HepG2 (cell line): ENCODE data around the gene HSPA1A. TPM values are rescaled to one million over a fixed set of nuclear protein-coding genes. Genes with fewer than 3 reads are reported as not detected.

Experiments used
- ARNTL ChIP-seq: sonication (generic); formaldehyde crosslinking; IDR thresholded peaks from 2 replicates; pipeline ENCODE4 v1.4.0; 2020; ENCODE audit warnings: mild to moderate bottlenecking, missing genetic modification reagents
- FOXO1 ChIP-seq: sonication (generic); formaldehyde crosslinking; IDR thresholded peaks from 2 replicates; pipeline ENCODE4 v1.4.0; 2020; ENCODE audit warnings: missing genetic modification reagents
- GLI4 ChIP-seq: sonication (generic); formaldehyde crosslinking; IDR thresholded peaks from 2 replicates; pipeline ENCODE4 v1.5.1; 2020; ENCODE audit warnings: missing genetic modification reagents, mild to moderate bottlenecking, moderate library complexity, borderline replicate concordance
- KLF6 ChIP-seq: IDR thresholded peaks from 2 replicates; pipeline ENCODE4 v1.8.0; 2016; ENCODE audit warnings: missing biosample characterization, missing genetic modification reagents
- POLR2AphosphoS2 ChIP-seq: IDR thresholded peaks from 2 replicates; pipeline ENCODE4 v1.6.1; 2011; ENCODE audit warnings: low read depth, low read length, improper control_type of control experiment
- RBAK ChIP-seq: sonication (generic); formaldehyde crosslinking; IDR thresholded peaks from 2 replicates; pipeline ENCODE4 v1.5.1; 2020; ENCODE audit warnings: mild to moderate bottlenecking, missing genetic modification reagents
- SETDB1 ChIP-seq: sonication (generic); formaldehyde crosslinking; IDR thresholded peaks from 2 replicates; pipeline ENCODE4 v1.5.1; 2020; ENCODE audit warnings: missing genetic modification reagents, mild to moderate bottlenecking, borderline replicate concordance
- SMYD3 ChIP-seq: sonication (generic); formaldehyde crosslinking; IDR thresholded peaks from 2 replicates; pipeline ENCODE4 v1.8.1; 2023; ENCODE audit warnings: mild to moderate bottlenecking, missing genetic modification reagents
- SNAI1 ChIP-seq: sonication (generic); formaldehyde crosslinking; IDR thresholded peaks from 2 replicates; pipeline ENCODE4 v1.5.0; 2020; ENCODE audit warnings: mild to moderate bottlenecking, missing genetic modification reagents, borderline replicate concordance
- STAG1 ChIP-seq: sonication (generic); formaldehyde crosslinking; IDR thresholded peaks from 2 replicates; pipeline ENCODE4 v1.4.0; 2020; ENCODE audit warnings: missing genetic modification reagents
- ZNF121 ChIP-seq: sonication (generic); formaldehyde crosslinking; IDR thresholded peaks from 2 replicates; pipeline ENCODE4 v1.5.0; 2020; ENCODE audit warnings: mild to moderate bottlenecking, missing genetic modification reagents
- ZNF234 ChIP-seq: sonication (generic); formaldehyde crosslinking; conservative IDR thresholded peaks from 2 replicates; pipeline ENCODE4 v1.5.1; 2020; ENCODE audit warnings: mild to moderate bottlenecking, missing genetic modification reagents
- ZNF317 ChIP-seq: sonication (generic); formaldehyde crosslinking; IDR thresholded peaks from 2 replicates; pipeline ENCODE4 v1.5.0; 2020; ENCODE audit warnings: mild to moderate bottlenecking, missing genetic modification reagents
- ZNF550 ChIP-seq: sonication (generic); formaldehyde crosslinking; IDR thresholded peaks from 2 replicates; pipeline ENCODE4 v1.4.0; 2020; ENCODE audit warnings: mild to moderate bottlenecking, missing genetic modification reagents, borderline replicate concordance
- polyA plus RNA-seq, 8 experiments: library from polyadenylated mRNA; depleted of rRNA in 3 of 8; stranded (reverse) in 7 of 8; unstranded in 1 of 8; fragments of >200 nt; fragmentation: Illumina TruSeq in 4 of 8; extraction: Trizol in 4 of 8; gene quantifications; 2 replicates each; pipeline versions ENCODE4 v1.2.1 to v1.2.3, GENCODE V29; 2011 to 2016; ENCODE audit warnings: low read depth in 4 of 8, missing spikeins in 1 of 8, mixed read lengths in 1 of 8; ENCODE audit not compliant: insufficient read depth in 1 of 8
- total RNA-seq, 5 experiments: library from RNA; depleted of rRNA; stranded (reverse); fragments of >200 nt; fragmentation: Illumina TruSeq; extraction: Trizol; gene quantifications; 2 replicates each; pipeline ENCODE4 v1.2.3, GENCODE V29; 2016; ENCODE audit warnings: low read depth in 1 of 5
- TF ChIP-seq, protein P1 (sequence below): sonication (generic); formaldehyde crosslinking; IDR thresholded peaks from 2 replicates; pipeline ENCODE4 v1.4.0; 2020; ENCODE audit warnings: low read depth, missing genetic modification reagents
- TF ChIP-seq, protein P2 (sequence below): IDR thresholded peaks from 2 replicates; pipeline ENCODE4 v1.6.1; 2016; ENCODE audit warnings: low read depth
- TF ChIP-seq, protein P3 (sequence below): sonication (generic); formaldehyde crosslinking; IDR thresholded peaks from 2 replicates; pipeline ENCODE4 v1.4.0; 2020; ENCODE audit warnings: mild to moderate bottlenecking, missing genetic modification reagents, borderline replicate concordance
- TF ChIP-seq, protein P4 (sequence below): fragments of 450-650 bp; IDR thresholded peaks from 2 replicates; pipeline ENCODE4 v1.6.1; 2017
- TF ChIP-seq, protein P5 (sequence below): conservative IDR thresholded peaks from 2 replicates; pipeline ENCODE4 v1.6.1; 2018; ENCODE audit warnings: missing genetic modification reagents

HSPA1A gene
- total and polyA plus RNA-seq, 2 of the 13 experiments (the other 11 are each of a cell fraction or from before 2014, with no cell fraction given): 44.5 to 85.0 TPM

DNA sequence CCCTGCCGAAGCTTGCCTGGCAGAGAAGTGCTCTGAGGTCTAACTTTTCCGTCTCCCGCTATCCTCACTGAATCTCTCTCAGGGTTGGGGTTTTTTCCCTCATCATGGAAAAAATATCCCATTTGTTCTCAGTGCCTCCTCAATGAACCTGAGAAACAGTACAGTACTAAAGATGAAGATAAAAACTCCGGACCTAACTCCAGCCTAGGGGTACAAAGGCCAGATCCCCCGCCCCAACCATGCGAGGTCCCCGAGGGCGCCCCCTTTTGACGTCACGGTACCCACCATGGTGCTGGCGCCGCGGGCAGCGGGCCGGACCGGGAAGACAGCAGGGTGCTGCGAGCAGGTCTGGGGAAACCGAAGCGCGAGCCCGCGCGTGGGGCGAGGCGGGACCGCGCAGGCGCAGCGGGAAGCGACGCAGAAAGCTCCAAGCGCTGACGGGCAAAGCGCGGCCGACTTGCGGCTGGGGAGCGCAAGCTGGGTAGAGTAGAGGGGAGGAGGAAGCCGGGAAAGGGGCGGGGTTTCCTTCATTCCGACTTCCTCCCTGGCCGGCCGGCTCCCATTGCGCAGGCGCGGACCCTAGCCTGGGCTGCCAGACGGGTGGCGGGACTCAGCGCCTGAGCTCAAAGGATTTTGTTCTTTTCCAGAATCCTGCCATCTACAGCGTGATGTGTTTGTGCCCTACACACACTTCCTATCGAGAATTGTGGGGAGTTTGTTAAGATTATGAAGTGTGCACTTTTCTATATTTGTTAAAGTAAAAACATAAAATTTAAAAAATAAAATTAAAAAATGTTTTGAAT lies 8.7 kb upstream of the HSPA1A start, which contains the start of gene LSM2 (continued):
- TF ChIP-seq SETDB1 (CRISPR knock-in tag): no peak
- peak; percentile 69; the same call in 1 of the 2 replicates for TF ChIP-seq SMYD3 (CRISPR knock-in tag)
- TF ChIP-seq ARNTL (CRISPR knock-in tag): peak; percentile 69; the same call in 1 of the 2 replicates
- TF ChIP-seq STAG1 (CRISPR knock-in tag): peak; percentile 43
- no peak for TF ChIP-seq GLI4 (CRISPR knock-in tag)
- TF ChIP-seq ZNF121 (CRISPR knock-in tag): no peak
- no peak; the same call in none of the 2 replicates for TF ChIP-seq KLF6 (CRISPR knock-in tag)
- TF ChIP-seq SNAI1 (CRISPR knock-in tag): no peak; the same call in 1 of the 2 replicates
- TF ChIP-seq ZNF234 (CRISPR knock-in tag): no peak
- TF ChIP-seq, protein P1, sequence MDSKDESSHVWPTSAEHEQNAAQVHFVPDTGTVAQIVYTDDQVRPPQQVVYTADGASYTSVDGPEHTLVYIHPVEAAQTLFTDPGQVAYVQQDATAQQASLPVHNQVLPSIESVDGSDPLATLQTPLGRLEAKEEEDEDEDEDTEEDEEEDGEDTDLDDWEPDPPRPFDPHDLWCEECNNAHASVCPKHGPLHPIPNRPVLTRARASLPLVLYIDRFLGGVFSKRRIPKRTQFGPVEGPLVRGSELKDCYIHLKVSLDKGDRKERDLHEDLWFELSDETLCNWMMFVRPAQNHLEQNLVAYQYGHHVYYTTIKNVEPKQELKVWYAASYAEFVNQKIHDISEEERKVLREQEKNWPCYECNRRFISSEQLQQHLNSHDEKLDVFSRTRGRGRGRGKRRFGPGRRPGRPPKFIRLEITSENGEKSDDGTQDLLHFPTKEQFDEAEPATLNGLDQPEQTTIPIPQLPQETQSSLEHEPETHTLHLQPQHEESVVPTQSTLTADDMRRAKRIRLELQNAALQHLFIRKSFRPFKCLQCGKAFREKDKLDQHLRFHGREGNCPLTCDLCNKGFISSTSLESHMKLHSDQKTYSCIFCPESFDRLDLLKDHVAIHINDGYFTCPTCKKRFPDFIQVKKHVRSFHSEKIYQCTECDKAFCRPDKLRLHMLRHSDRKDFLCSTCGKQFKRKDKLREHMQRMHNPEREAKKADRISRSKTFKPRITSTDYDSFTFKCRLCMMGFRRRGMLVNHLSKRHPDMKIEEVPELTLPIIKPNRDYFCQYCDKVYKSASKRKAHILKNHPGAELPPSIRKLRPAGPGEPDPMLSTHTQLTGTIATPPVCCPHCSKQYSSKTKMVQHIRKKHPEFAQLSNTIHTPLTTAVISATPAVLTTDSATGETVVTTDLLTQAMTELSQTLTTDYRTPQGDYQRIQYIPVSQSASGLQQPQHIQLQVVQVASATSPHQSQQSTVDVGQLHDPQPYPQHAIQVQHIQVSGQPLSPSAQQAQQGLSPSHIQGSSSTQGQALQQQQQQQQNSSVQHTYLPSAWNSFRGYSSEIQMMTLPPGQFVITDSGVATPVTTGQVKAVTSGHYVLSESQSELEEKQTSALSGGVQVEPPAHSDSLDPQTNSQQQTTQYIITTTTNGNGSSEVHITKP (CRISPR knock-in tag): peak; percentile 89
- 0 out of 2 replicates have a peak, but pooled peaks have one; percentile 52 for TF ChIP-seq RBAK
- peak; percentile 77 for TF ChIP-seq FOXO1 (CRISPR knock-in tag)
- peak; percentile 54; the same call in 1 of the 2 replicates for TF ChIP-seq ZNF317
- TF ChIP-seq, protein P2, sequence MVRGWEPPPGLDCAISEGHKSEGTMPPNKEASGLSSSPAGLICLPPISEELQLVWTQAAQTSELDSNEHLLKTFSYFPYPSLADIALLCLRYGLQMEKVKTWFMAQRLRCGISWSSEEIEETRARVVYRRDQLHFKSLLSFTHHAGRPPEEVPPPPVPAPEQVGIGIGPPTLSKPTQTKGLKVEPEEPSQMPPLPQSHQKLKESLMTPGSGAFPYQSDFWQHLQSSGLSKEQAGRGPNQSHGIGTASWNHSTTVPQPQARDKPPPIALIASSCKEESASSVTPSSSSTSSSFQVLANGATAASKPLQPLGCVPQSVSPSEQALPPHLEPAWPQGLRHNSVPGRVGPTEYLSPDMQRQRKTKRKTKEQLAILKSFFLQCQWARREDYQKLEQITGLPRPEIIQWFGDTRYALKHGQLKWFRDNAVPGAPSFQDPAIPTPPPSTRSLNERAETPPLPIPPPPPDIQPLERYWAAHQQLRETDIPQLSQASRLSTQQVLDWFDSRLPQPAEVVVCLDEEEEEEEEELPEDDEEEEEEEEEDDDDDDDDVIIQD (CRISPR knock-in tag): peak; percentile 83
- TF ChIP-seq, protein P3, sequence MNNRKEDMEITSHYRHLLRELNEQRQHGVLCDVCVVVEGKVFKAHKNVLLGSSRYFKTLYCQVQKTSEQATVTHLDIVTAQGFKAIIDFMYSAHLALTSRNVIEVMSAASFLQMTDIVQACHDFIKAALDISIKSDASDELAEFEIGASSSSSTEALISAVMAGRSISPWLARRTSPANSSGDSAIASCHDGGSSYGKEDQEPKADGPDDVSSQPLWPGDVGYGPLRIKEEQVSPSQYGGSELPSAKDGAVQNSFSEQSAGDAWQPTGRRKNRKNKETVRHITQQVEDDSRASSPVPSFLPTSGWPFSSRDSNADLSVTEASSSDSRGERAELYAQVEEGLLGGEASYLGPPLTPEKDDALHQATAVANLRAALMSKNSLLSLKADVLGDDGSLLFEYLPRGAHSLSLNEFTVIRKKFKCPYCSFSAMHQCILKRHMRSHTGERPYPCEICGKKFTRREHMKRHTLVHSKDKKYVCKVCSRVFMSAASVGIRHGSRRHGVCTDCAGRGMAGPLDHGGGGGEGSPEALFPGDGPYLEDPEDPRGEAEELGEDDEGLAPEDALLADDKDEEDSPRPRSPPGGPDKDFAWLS (CRISPR knock-in tag): 0 out of 2 replicates have a peak, but pooled peaks have one; percentile 65
- no peak for TF ChIP-seq ZNF550 (CRISPR knock-in tag)
- TF ChIP-seq, protein P4, sequence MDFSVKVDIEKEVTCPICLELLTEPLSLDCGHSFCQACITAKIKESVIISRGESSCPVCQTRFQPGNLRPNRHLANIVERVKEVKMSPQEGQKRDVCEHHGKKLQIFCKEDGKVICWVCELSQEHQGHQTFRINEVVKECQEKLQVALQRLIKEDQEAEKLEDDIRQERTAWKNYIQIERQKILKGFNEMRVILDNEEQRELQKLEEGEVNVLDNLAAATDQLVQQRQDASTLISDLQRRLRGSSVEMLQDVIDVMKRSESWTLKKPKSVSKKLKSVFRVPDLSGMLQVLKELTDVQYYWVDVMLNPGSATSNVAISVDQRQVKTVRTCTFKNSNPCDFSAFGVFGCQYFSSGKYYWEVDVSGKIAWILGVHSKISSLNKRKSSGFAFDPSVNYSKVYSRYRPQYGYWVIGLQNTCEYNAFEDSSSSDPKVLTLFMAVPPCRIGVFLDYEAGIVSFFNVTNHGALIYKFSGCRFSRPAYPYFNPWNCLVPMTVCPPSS: no peak
- no peak for TF ChIP-seq POLR2AphosphoS2
- TF ChIP-seq, protein P5, sequence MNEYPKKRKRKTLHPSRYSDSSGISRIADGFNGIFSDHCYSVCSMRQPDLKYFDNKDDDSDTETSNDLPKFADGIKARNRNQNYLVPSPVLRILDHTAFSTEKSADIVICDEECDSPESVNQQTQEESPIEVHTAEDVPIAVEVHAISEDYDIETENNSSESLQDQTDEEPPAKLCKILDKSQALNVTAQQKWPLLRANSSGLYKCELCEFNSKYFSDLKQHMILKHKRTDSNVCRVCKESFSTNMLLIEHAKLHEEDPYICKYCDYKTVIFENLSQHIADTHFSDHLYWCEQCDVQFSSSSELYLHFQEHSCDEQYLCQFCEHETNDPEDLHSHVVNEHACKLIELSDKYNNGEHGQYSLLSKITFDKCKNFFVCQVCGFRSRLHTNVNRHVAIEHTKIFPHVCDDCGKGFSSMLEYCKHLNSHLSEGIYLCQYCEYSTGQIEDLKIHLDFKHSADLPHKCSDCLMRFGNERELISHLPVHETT: peak; percentile 86; the same call in 1 of the 2 replicates
